Measurements from ENCODE around the gene BRD7.

Gene BRD7

DNA sequence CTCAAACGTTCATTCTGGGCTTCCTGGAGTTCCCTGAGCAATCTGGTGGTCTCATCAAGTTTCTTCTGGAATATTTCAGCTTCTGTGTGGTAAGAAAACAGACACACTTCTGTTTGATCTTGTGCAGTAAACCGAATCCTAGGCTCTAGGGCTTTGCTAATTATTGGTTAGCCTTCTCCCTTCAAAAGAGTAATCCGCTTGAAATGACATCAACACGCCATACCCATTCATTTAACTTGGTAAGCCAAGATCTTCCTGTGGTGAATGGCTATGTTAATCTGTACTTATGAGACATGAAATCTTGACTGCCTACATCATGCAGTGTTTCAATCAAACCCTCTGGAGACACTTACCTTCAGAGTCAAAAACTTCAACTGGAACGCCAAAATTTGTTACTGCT, 48.5 kb downstream of the BRD7 start:
- no peak overlapping the region for H3K4me3 ChIP-seq (ENCODE audit: low read length)
- TF ChIP-seq, protein P1, sequence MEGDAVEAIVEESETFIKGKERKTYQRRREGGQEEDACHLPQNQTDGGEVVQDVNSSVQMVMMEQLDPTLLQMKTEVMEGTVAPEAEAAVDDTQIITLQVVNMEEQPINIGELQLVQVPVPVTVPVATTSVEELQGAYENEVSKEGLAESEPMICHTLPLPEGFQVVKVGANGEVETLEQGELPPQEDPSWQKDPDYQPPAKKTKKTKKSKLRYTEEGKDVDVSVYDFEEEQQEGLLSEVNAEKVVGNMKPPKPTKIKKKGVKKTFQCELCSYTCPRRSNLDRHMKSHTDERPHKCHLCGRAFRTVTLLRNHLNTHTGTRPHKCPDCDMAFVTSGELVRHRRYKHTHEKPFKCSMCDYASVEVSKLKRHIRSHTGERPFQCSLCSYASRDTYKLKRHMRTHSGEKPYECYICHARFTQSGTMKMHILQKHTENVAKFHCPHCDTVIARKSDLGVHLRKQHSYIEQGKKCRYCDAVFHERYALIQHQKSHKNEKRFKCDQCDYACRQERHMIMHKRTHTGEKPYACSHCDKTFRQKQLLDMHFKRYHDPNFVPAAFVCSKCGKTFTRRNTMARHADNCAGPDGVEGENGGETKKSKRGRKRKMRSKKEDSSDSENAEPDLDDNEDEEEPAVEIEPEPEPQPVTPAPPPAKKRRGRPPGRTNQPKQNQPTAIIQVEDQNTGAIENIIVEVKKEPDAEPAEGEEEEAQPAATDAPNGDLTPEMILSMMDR (conservative IDR thresholded peaks at IDR 0.05; ENCODE audit: low read depth, low read length): no peak
- DNase-seq (ENCODE audit: low read depth): no peak

DNA sequence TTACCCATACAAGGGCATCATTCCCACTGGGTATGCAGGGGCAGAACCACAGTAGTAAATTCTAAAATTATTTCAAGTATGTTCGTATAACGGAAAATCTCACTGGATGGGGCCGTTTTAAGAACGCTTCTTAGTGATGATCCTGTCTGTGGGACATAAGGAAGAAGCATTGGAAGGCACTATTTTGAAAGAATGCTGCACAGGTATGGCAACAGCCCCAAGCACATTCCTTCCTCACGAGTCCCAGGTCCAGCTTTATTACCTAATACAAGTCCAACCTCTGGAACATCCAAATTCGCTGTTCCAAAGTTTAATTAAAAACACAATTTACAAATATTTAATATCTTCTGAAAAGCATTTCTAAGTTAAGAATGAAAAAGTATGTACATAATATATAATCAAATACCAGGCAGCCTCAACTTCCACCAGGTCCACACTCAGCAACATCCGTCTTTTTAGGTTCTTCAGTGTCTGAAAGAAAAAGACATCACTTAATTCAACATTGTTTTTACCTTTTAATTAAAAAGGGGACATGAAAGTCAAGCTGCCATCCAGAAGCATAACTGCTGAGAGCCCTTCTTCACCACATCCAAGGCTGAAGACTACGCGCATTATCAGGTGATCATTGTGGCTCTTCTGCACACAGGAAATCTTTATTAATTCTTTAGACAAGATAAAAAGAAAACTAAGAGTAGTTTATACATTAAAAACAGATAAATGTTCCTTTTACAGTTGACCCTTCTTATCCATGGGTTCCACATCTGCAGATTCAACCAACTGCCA, 49.8 kb downstream of the BRD7 start:
- DNase-seq (ENCODE audit: low read depth): no peak
- H3K4me3 ChIP-seq (ENCODE audit: low read length): no peak overlapping the region
- TF ChIP-seq, protein P1 (conservative IDR thresholded peaks at IDR 0.05; ENCODE audit: low read depth, low read length): no peak

DNA sequence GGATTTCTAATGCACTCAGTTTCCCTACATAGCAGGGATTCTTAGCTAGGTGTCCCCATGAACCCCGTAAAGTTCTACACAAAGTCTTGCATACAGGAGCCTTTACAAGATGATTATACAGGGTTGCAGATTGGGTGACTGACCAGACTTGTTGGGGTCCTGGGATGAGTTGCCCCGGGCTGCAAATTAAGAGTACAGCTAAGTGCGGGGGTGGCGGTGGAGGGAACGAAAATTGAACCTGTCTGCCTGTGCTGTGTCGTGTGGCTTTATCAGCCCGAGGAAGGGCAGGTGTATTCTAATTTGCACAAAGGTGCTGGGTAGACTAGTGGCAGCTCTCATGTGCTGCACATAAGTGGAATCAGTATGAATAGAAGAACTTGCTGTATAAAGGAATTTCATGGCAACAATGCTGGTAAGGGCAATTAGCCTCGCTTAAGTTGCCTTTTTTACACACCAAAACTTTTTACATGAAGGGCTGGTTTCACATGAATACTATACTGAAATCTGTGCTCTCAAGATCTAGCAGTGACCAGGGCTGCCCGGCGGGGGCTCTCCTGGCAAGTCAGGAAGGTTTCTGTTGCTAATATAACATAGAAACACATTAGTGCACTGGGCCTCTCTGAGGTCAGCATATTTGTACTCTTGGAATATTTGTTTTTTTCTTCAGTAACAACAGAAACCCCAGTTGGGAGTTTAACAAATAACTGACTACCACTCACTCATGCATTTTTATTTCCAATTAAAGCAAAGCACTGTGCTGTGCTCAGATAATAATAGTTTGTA, 51.7 kb downstream of the BRD7 start:
- no peak for DNase-seq (ENCODE audit: low read depth)
- no peak overlapping the region for H3K4me3 ChIP-seq (ENCODE audit: low read length)
- TF ChIP-seq, protein P1 (conservative IDR thresholded peaks at IDR 0.05; ENCODE audit: low read depth, low read length): peak; percentile 27

GRCh38 chr16:50316102-50316847, 52.5 kb downstream of the BRD7 start:
- no peak for DNase-seq (ENCODE audit: low read depth)
- H3K4me3 ChIP-seq (ENCODE audit: low read length): no peak overlapping the region
- TF ChIP-seq, protein P1 (conservative IDR thresholded peaks at IDR 0.05; ENCODE audit: low read depth, low read length): no peak

GRCh38 chr16:50315346-50315997, 53.3 kb downstream of the BRD7 start:
- no peak for DNase-seq (ENCODE audit: low read depth)
- TF ChIP-seq, protein P1 (conservative IDR thresholded peaks at IDR 0.05; ENCODE audit: low read depth, low read length): no peak
- no peak overlapping the region for H3K4me3 ChIP-seq (ENCODE audit: low read length)

- TF ChIP-seq, protein P1 (conservative IDR thresholded peaks at IDR 0.05; ENCODE audit: low read depth, low read length): no peak
- DNase-seq (ENCODE audit: low read depth): no peak
These were observed 54.1 kb downstream of the BRD7 start for GRCh38 chr16:50314665-50315064.

More at GRCh38 chr16:50314665-50315064, 54.1 kb downstream of the BRD7 start:
- H3K4me3 ChIP-seq (ENCODE audit: low read length): no peak overlapping the region

Data from retinal pigment epithelial cell (primary cell).